ENCODE measurements around the gene ZDHHC20.

GRCh38 chr13:21478881-21479808 lies 20.0 kb upstream of the ZDHHC20 start:
- TF ChIP-seq CTCF (conservative IDR thresholded peaks at IDR 0.05; ENCODE audit: low read depth, low read length) (peak; percentile 56), EZH2 (IDR thresholded peaks at IDR 0.05; ENCODE audit: low read length, unreplicated experiment) (no peak), EZH2phosphoT487 (IDR thresholded peaks at IDR 0.05; ENCODE audit: borderline replicate concordance, low read length) (no peak)
